WTC11 (cell line): ENCODE results near the gene IL17RA. TPM values are rescaled to one million over a fixed set of nuclear protein-coding genes. Genes with fewer than 3 reads are reported as not detected.

ENCODE experiments used
- ATAC-seq: fragments of 200-7000 bp; cut with Tn5 transposase; 2 replicates; pipeline ENCODE4 v1.10.0; 2021; ENCODE audit warnings: mild to moderate bottlenecking, moderate library complexity
- CTCF ChIA-PET: fragments of 300-600 bp; sonication (Branson Sonifier 250); formaldehyde crosslinking; loops from one replicate; lab custom pipeline; 2021; ENCODE audit warnings: antibody characterized with exemption; lab: Charles Lee
- POLR2A ChIA-PET: fragments of 350-600 bp; sonication (Branson Sonifier 250); formaldehyde crosslinking; loops from one replicate; lab custom pipeline; 2021; ENCODE audit warnings: antibody characterized with exemption; lab: Charles Lee
- DNase-seq: peaks from one replicate; pipeline ENCODE4 v3.0.0; 2021; ENCODE audit warnings: low spot score
- H3K27ac Mint-ChIP-seq: 2 replicates; pipeline ENCODE4 v1.8.0; 2021; ENCODE audit warnings: mixed read lengths
- H3K27me3 Mint-ChIP-seq: 2 replicates; pipeline ENCODE4 v1.8.0; 2021; ENCODE audit warnings: low read depth, mild to moderate bottlenecking, moderate library complexity, mixed read lengths
- H3K36me3 Mint-ChIP-seq: 2 replicates; pipeline ENCODE4 v1.8.0; 2021; ENCODE audit warnings: mixed read lengths
- H3K4me1 Mint-ChIP-seq: 2 replicates; pipeline ENCODE4 v1.8.0; 2022; ENCODE audit warnings: mixed read lengths
- H3K4me3 Mint-ChIP-seq: 2 replicates; pipeline ENCODE4 v1.8.0; 2021; ENCODE audit warnings: mild to moderate bottlenecking, moderate library complexity, mixed read lengths
- H3K9me3 Mint-ChIP-seq: 2 replicates; pipeline ENCODE4 v1.8.0; 2021; ENCODE audit warnings: mixed read lengths
- AFF4 ChIP-seq: sonication (generic); formaldehyde crosslinking; IDR thresholded peaks from 2 replicates; pipeline ENCODE4 v1.8.1; 2023; ENCODE audit warnings: mild to moderate bottlenecking, missing genetic modification reagents, borderline replicate concordance
- ATF2 ChIP-seq: sonication (generic); formaldehyde crosslinking; IDR thresholded peaks from 2 replicates; pipeline ENCODE4 v1.8.1; 2022; ENCODE audit warnings: low read depth, missing genetic modification reagents, borderline replicate concordance
- CDX4 ChIP-seq: fragments of 250-450 bp; sonication (Bioruptor Pico); IDR thresholded peaks from 2 replicates; pipeline ENCODE4 v1.9.0; 2021; ENCODE audit warnings: moderate library complexity, mild to moderate bottlenecking, inconsistent platforms, borderline replicate concordance
- EMX1 ChIP-seq: fragments of 250-450 bp; sonication (Bioruptor Pico); IDR thresholded peaks from 2 replicates; pipeline ENCODE4 v1.8.0; 2021; ENCODE audit warnings: mild to moderate bottlenecking
- ETV6 ChIP-seq: sonication (generic); formaldehyde crosslinking; IDR thresholded peaks from 2 replicates; pipeline ENCODE4 v1.8.1; 2022; ENCODE audit warnings: mild to moderate bottlenecking, missing genetic modification reagents
- FOXJ3 ChIP-seq: sonication (generic); formaldehyde crosslinking; IDR thresholded peaks from 2 replicates; pipeline ENCODE4 v1.9.0; 2021; ENCODE audit warnings: missing genetic modification reagents, mild to moderate bottlenecking, borderline replicate concordance
- FOXP4 ChIP-seq: sonication (generic); formaldehyde crosslinking; IDR thresholded peaks from 2 replicates; pipeline ENCODE4 v1.8.0; 2022; ENCODE audit warnings: mild to moderate bottlenecking, missing genetic modification reagents
- HMGA2 ChIP-seq: fragments of 250-450 bp; sonication (Bioruptor Pico); IDR thresholded peaks from 2 replicates; pipeline ENCODE4 v1.4.0; 2021; ENCODE audit warnings: mild to moderate bottlenecking, moderate library complexity
- JAZF1 ChIP-seq: fragments of 250-450 bp; sonication (Bioruptor Pico); IDR thresholded peaks from 2 replicates; pipeline ENCODE4 v1.9.0; 2021; ENCODE audit warnings: moderate library complexity, mild to moderate bottlenecking, inconsistent platforms
- KAT7 ChIP-seq: sonication (generic); formaldehyde crosslinking; IDR thresholded peaks from 2 replicates; pipeline ENCODE4 v1.8.1; 2023; ENCODE audit warnings: missing genetic modification reagents, mild to moderate bottlenecking, borderline replicate concordance
- MAX ChIP-seq: sonication (generic); formaldehyde crosslinking; IDR thresholded peaks from 2 replicates; pipeline ENCODE4 v1.8.0; 2022; ENCODE audit warnings: mild to moderate bottlenecking, missing genetic modification reagents
- MXD4 ChIP-seq: fragments of 250-450 bp; sonication (Bioruptor Pico); IDR thresholded peaks from 2 replicates; pipeline ENCODE4 v1.8.0; 2021; ENCODE audit warnings: mild to moderate bottlenecking, moderate library complexity, borderline replicate concordance
- NFE2L1 ChIP-seq: sonication (generic); formaldehyde crosslinking; IDR thresholded peaks from 2 replicates; pipeline ENCODE4 v1.8.1; 2023; ENCODE audit warnings: missing genetic modification reagents
- NR2C2 ChIP-seq: sonication (generic); formaldehyde crosslinking; IDR thresholded peaks from 2 replicates; pipeline ENCODE4 v1.8.0; 2022; ENCODE audit warnings: mild to moderate bottlenecking, missing genetic modification reagents
- SMAD4 ChIP-seq: sonication (generic); formaldehyde crosslinking; IDR thresholded peaks from 2 replicates; pipeline ENCODE4 v1.8.0; 2022; ENCODE audit warnings: mild to moderate bottlenecking, missing genetic modification reagents
- ZNF219 ChIP-seq: sonication (generic); formaldehyde crosslinking; IDR thresholded peaks from 2 replicates; pipeline ENCODE4 v1.8.0; 2023; ENCODE audit warnings: missing genetic modification reagents, mild to moderate bottlenecking, borderline replicate concordance
- ZNF263 ChIP-seq: sonication (generic); formaldehyde crosslinking; IDR thresholded peaks from 2 replicates; pipeline ENCODE4 v1.8.1; 2022; ENCODE audit warnings: low read depth, mild to moderate bottlenecking, moderate library complexity, missing genetic modification reagents
- ZNF281 ChIP-seq: sonication (generic); formaldehyde crosslinking; IDR thresholded peaks from 2 replicates; pipeline ENCODE4 v1.8.0; 2023; ENCODE audit warnings: mild to moderate bottlenecking, missing genetic modification reagents
- ZNF317 ChIP-seq: sonication (generic); formaldehyde crosslinking; IDR thresholded peaks from 2 replicates; pipeline ENCODE4 v1.8.1; 2023; ENCODE audit warnings: low read depth, mild to moderate bottlenecking, moderate library complexity, missing genetic modification reagents, borderline replicate concordance
- total RNA-seq: library from RNA; stranded (reverse); gene quantifications from 3 replicates; pipeline ENCODE4 v1.2.3, GENCODE V29; 2021

Gene IL17RA
- total RNA-seq, 1 experiment from 2014 or later = 7.9 TPM

GRCh38 chr22:17117400-17117799 is 32.6 kb downstream of the IL17RA start (continued):
- no peak for TF ChIP-seq AFF4 (CRISPR knock-in tag)
- TF ChIP-seq KAT7 (CRISPR knock-in tag) = no peak
- TF ChIP-seq CDX4 (CRISPR knock-in tag) = no peak
- TF ChIP-seq JAZF1 (CRISPR knock-in tag) = no peak
- TF ChIP-seq SMAD4 = no peak
- no peak for TF ChIP-seq NR2C2 (CRISPR knock-in tag)
- TF ChIP-seq ZNF219 = no peak
- TF ChIP-seq FOXP4 (CRISPR knock-in tag) = no peak
- no peak for TF ChIP-seq ZNF263 (CRISPR knock-in tag)

- Mint-ChIP-seq H3K4me1 (peaks cover 25% of the 10 kb centered on the region), H3K27ac (no peak overlapping the region; the same call in 1 of the 2 replicates), H3K4me3 (no peak overlapping the region), H3K9me3 (no peaks in the 10 kb centered on the region), H3K36me3 (no peaks in the 10 kb centered on the region), H3K27me3 (peaks cover 3% of the 10 kb centered on the region; the same call in 1 of the 2 replicates)
- DNase-seq (no peak), ATAC-seq (no peak)
- CTCF ChIA-PET = interaction anchor here (2.0 to 2.5 kb wide), 3 partner anchors 47 to 60 kb away, joined by 6 to 13 read pairs (median 9); no protein-coding TSS in a partner anchor
- POLR2A ChIA-PET = interaction anchor here (0.6 kb wide), 1 partner anchor 14 kb away, joined by 3 read pairs; no protein-coding TSS in a partner anchor
- TF ChIP-seq NFE2L1 (CRISPR knock-in tag) (no peak), ETV6 (CRISPR knock-in tag) (no peak), FOXJ3 (CRISPR knock-in tag) (no peak), MAX (CRISPR knock-in tag) (no peak), ZNF281 (CRISPR knock-in tag) (no peak), ZNF219 (no peak), EMX1 (no peak), HMGA2 (CRISPR knock-in tag) (no peak), ZNF317 (CRISPR knock-in tag) (no peak), MXD4 (CRISPR knock-in tag) (no peak), AFF4 (CRISPR knock-in tag) (no peak), ATF2 (CRISPR knock-in tag) (no peak)
Measured at GRCh38 chr22:17117890-17118289, 33.1 kb downstream of the IL17RA start.
